HFFc6 (cell line): ENCODE results near the gene HHAT. TPM values are rescaled to one million over a fixed set of nuclear protein-coding genes. Genes with fewer than 3 reads are reported as not detected.

Experiments
- DNase-seq: peaks from one replicate; pipeline ENCODE4 v3.0.0-alpha.2; 2018
- H3K27ac Mint-ChIP-seq: 2 replicates; pipeline ENCODE4 v1.8.0; 2020; ENCODE audit warnings: mild to moderate bottlenecking, mixed read lengths
- H3K27me3 Mint-ChIP-seq: 2 replicates; pipeline ENCODE4 v1.8.0; 2021; ENCODE audit warnings: mild to moderate bottlenecking, moderate library complexity, mixed read lengths; ENCODE audit not compliant: insufficient read depth
- H3K36me3 Mint-ChIP-seq: 2 replicates; pipeline ENCODE4 v1.8.0; 2021; ENCODE audit warnings: low read depth, mixed read lengths
- H3K4me1 Mint-ChIP-seq: 2 replicates; pipeline ENCODE4 v1.8.0; 2020; ENCODE audit warnings: low read depth, mixed read lengths
- H3K4me3 Mint-ChIP-seq: 2 replicates; pipeline ENCODE4 v1.8.0; 2020; ENCODE audit warnings: mild to moderate bottlenecking, moderate library complexity, mixed read lengths
- H3K9me3 Mint-ChIP-seq: 2 replicates; pipeline ENCODE4 v1.8.0; 2020; ENCODE audit warnings: mild to moderate bottlenecking, mixed read lengths
- total RNA-seq, 6 experiments: library from RNA; stranded (reverse); fragmentation: NEBNext Ultra II Directional; extraction: Animal tissue kit (Norgen Biotek cat#: 25700); gene quantifications; 2 replicates in 1 of 6; 3 replicates in 5 of 6; pipeline ENCODE4 v1.2.3, GENCODE V29; 2021
- TF ChIP-seq, protein P1 (sequence below): fragments of 200-600 bp; sonication (generic); IDR thresholded peaks from 2 replicates; pipeline ENCODE4 v1.5.0; 2021; ENCODE audit warnings: antibody characterized with exemption, mild to moderate bottlenecking

The HHAT gene
- total RNA-seq, 6 experiments from 2014 or later, result 2.8 to 3.9 (median 3.2) TPM

DNA sequence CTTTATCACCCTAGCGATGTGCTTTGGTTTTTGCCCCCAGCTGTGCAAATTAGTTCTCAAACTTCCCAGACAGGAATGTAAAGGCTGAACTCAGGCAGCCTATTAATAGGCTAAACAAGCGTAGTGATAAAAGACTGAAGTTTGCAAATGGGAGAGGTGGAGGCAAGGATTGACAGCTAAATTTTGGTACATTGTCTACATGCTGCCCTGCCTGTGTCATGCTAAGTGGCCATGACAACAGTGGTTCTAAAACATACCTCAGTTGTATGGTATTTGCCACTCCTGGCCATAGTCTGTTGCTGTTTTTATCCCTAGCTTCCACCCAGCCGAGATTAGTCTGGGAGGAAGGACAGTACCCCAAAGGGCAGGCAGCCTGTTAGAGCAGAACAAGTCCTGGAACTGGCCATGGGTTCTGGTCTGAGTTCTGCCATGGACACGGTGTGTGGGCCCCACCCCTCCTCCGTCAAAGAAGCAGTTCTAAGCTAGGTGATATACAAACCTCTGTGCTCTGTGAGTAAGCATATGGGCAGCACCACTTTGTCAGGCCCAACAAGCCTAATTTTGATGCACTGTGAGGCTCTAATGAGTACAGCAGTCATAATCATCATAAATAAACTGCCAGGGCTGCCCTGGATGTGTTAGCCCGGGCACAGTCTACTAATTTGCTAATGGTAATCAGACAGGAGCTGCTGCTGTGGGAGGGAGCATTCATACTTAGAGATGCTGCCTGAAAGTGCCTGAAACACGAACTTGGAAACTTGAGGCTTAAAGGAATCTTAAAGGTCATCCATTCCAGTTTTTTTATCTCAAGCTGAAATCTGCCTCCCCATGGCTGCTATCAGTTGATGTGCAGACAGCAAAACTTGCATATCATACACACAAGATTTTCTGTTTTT, 177.1 kb downstream of the HHAT start:
- H3K27me3 Mint-ChIP-seq, result peaks cover 1% of the 10 kb centered on the region
- peaks cover 21% of the 10 kb centered on the region for H3K4me1 Mint-ChIP-seq
- no peak overlapping the region for H3K4me3 Mint-ChIP-seq
- DNase-seq, result peak; percentile 10
- peak overlapping the region; percentile 25 for H3K27ac Mint-ChIP-seq
- no peaks in the 10 kb centered on the region for H3K9me3 Mint-ChIP-seq
- TF ChIP-seq, protein P1, sequence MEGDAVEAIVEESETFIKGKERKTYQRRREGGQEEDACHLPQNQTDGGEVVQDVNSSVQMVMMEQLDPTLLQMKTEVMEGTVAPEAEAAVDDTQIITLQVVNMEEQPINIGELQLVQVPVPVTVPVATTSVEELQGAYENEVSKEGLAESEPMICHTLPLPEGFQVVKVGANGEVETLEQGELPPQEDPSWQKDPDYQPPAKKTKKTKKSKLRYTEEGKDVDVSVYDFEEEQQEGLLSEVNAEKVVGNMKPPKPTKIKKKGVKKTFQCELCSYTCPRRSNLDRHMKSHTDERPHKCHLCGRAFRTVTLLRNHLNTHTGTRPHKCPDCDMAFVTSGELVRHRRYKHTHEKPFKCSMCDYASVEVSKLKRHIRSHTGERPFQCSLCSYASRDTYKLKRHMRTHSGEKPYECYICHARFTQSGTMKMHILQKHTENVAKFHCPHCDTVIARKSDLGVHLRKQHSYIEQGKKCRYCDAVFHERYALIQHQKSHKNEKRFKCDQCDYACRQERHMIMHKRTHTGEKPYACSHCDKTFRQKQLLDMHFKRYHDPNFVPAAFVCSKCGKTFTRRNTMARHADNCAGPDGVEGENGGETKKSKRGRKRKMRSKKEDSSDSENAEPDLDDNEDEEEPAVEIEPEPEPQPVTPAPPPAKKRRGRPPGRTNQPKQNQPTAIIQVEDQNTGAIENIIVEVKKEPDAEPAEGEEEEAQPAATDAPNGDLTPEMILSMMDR, result no peak
- H3K36me3 Mint-ChIP-seq, result no peaks in the 10 kb centered on the region

DNA sequence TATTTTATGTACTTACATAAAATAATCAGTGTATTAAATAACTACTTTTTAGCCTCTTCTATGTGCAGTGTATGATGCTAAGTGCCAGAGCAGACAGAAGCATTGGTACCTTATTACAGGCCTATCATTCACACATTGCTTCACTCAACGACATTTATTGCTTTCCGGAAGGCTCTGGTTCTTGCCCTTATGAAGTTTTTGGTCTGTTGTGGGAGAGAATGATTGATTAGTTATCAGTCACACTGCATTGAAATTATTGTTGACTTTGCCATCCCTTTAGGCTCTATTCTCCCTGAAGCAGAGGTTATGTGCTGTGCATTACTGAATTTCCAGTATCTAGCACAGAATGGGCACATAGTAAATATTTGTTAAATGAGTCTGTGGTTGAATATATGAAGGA, 178.0 kb downstream of the HHAT start:
- H3K36me3 Mint-ChIP-seq, result no peaks in the 10 kb centered on the region
- H3K9me3 Mint-ChIP-seq, result no peaks in the 10 kb centered on the region
- peaks cover 1% of the 10 kb centered on the region for H3K27me3 Mint-ChIP-seq
- TF ChIP-seq, protein P1, result no peak
- H3K4me3 Mint-ChIP-seq, result no peak overlapping the region
- no peak overlapping the region for H3K27ac Mint-ChIP-seq
- peaks cover 21% of the 10 kb centered on the region for H3K4me1 Mint-ChIP-seq
- DNase-seq, result no peak

DNA sequence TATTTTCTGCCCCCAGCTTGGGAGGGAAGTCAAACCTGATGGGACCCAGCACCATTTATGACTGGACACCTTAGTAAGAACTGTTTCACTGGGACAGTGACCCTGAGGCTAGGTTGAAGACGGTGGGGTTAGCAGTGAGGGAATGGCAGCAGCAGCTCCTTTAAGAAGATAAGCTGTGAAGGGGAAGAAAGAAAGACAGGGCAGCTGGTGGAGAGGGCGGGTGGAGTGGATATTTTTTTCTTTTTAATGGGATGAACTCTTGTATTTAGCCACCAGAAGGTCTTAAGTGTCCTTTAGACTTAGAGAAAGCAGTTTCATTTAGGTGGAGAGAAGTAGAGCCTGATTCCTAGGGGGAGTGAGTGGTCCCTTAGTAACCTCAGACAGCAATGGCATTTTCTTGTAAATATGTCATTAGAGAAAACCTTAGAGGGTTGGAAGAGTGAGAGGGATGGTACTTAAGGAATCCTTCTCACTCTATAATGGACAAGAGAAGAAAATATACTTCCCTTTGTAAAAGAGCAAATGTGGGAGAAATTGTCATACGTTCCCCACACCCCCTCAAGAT, 187.5 kb downstream of the HHAT start:
- H3K9me3 Mint-ChIP-seq, result no peaks in the 10 kb centered on the region

DNA sequence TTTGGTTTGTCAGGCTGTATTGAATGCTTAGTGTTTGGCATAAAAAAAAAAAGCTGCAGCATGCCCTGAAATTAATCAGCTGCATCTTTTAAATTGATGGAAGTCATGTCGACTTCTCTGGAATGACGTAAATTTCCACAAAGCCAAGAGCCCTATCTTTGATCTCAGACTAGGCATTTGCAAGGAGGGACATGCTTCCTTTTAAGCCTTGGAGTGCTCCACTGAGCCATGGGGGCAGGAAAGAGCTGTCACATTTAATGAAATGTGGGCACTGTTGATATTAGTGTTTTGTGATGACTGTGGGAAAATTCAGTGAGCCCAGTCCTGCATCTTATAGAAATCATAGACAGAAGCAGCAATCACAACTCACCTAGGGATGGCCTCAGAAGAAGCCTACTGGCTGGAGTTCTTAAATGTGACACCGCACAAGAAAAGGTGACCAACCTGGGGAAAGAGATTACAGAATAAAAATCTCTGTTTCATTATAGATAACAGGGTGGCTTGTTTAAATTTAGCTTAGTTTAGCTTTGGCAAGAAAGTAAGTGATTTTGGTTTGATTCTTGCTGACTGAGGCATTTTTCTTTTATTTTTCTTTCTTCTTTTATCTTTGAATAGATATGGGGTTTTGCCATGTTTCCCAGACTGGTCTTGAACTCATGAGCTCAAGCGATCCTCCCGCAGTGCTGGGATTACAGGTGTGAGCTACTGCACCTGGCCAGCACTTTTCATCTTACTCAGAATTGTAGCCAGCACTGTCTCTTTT, 188.2 kb downstream of the HHAT start:
- Mint-ChIP-seq H3K36me3 (no peaks in the 10 kb centered on the region), H3K9me3 (no peaks in the 10 kb centered on the region), H3K27ac (no peak overlapping the region), H3K4me3 (no peak overlapping the region), H3K4me1 (no peaks in the 10 kb centered on the region), H3K27me3 (peaks cover 6% of the 10 kb centered on the region)
- no peak for DNase-seq
- TF ChIP-seq, protein P1, result no peak

More for the DNA sequence above, 187.5 kb downstream of the HHAT start:
- Mint-ChIP-seq H3K36me3 (no peaks in the 10 kb centered on the region), H3K27ac (no peak overlapping the region), H3K27me3 (peaks cover 6% of the 10 kb centered on the region), H3K4me3 (no peak overlapping the region), H3K4me1 (no peaks in the 10 kb centered on the region)
- TF ChIP-seq, protein P1, result no peak
- DNase-seq, result no peak

DNA sequence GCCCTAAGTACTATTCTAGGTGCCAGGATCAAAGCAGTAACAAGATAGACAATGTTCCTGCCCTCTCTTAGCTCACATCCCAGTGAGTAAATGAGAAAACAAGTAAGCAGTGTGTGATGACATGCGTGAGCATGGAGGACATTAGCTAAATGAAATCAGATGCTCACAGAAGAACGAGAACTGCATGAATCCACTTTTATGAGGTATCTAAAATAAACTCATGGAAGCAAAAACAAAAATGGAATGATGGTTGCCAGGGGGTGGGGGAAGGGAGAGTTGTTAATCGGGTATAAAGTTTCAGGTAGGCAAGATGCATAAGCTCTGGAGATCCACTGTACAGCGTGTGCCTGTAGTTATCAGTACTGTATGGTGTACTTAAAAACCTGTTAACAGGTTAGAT, 195.1 kb downstream of the HHAT start:
- Mint-ChIP-seq H3K27me3 (peaks cover 7% of the 10 kb centered on the region), H3K4me1 (peaks cover 9% of the 10 kb centered on the region; the same call in 1 of the 2 replicates), H3K9me3 (no peaks in the 10 kb centered on the region), H3K36me3 (no peaks in the 10 kb centered on the region), H3K27ac (no peak overlapping the region), H3K4me3 (no peak overlapping the region)
- peak; percentile 20 for DNase-seq
- TF ChIP-seq, protein P1, result no peak
